ENCODE data around the gene CAPS.

GRCh38 chr19:5948752-5949564 is 34.9 kb downstream of the CAPS start:
- TF ChIP-seq POLR2A (IDR thresholded peaks at IDR 0.05; ENCODE audit: low read depth, low read length) = no peak
- TF ChIP-seq TAF1 (IDR thresholded peaks at IDR 0.05; ENCODE audit: borderline replicate concordance, low read depth, low read length) = no peak
